Hematopoietic multipotent progenitor cell treated with erythropoietin and hydrocortisone succinate and interleukin-3 and kit ligand, for 8 days (in vitro differentiated cells): Measurements from ENCODE around the gene LMBRD1.
A peak's percentile ranks its signal among the peaks of the same experiment; 100 is the strongest.
"Not testable (repeated sequence)": the region's sequence is repeated elsewhere in the genome, so short reads cannot be mapped to it uniquely, and the experiment has no call there.

Experiments used
- DNase-seq: peaks from one replicate; pipeline ENCODE4 v3.0.0-alpha.2; 2015

LMBRD1 gene

GRCh38 chr6:69796073-69796641 is 653 bp downstream of the LMBRD1 start:
- peak; percentile 66 for DNase-seq

GRCh38 chr6:69795469-69796072 is 1.2 kb downstream of the LMBRD1 start:
- peak; percentile 41 for DNase-seq

GRCh38 chr6:69792292-69792691 is 4.5 kb downstream of the LMBRD1 start:
- no peak for DNase-seq

- no peak for DNase-seq
Measured at GRCh38 chr6:69791065-69791471, 5.7 kb downstream of the LMBRD1 start.

- no peak for DNase-seq
Measured at GRCh38 chr6:69790629-69791028, 6.2 kb downstream of the LMBRD1 start.

- DNase-seq, result no peak
Measured at GRCh38 chr6:69789578-69789977, 7.2 kb downstream of the LMBRD1 start.

- not testable (repeated sequence) for DNase-seq
Measured at GRCh38 chr6:69787436-69787835, 9.4 kb downstream of the LMBRD1 start.

GRCh38 chr6:69785697-69786096 is 11.1 kb downstream of the LMBRD1 start:
- no peak for DNase-seq

- peak; percentile 61 for DNase-seq
Measured at GRCh38 chr6:69784595-69785377, 12.0 kb downstream of the LMBRD1 start.

GRCh38 chr6:69783108-69783507 is 13.7 kb downstream of the LMBRD1 start:
- DNase-seq, result no peak

- no peak for DNase-seq
Measured at GRCh38 chr6:69780585-69781178, 16.1 kb downstream of the LMBRD1 start.

GRCh38 chr6:69775941-69776340 is 20.9 kb downstream of the LMBRD1 start:
- DNase-seq, result no peak

GRCh38 chr6:69775585-69775849 is 21.3 kb downstream of the LMBRD1 start:
- no peak for DNase-seq

GRCh38 chr6:69774740-69775584 is 21.8 kb downstream of the LMBRD1 start:
- no peak for DNase-seq

- no peak for DNase-seq
Measured at GRCh38 chr6:69771158-69771906, 25.5 kb downstream of the LMBRD1 start.

- no peak for DNase-seq
Measured at GRCh38 chr6:69768664-69769063, 28.1 kb downstream of the LMBRD1 start.

GRCh38 chr6:69763763-69764162 is 33.0 kb downstream of the LMBRD1 start:
- peak; percentile 26 for DNase-seq

- no peak for DNase-seq
Measured at GRCh38 chr6:69761853-69762252, 35.0 kb downstream of the LMBRD1 start.

GRCh38 chr6:69758214-69758613 is 38.6 kb downstream of the LMBRD1 start:
- DNase-seq, result peak; percentile 88

GRCh38 chr6:69756907-69757306 is 39.9 kb downstream of the LMBRD1 start:
- no peak for DNase-seq

- no peak for DNase-seq
Measured at GRCh38 chr6:69756366-69756765, 40.4 kb downstream of the LMBRD1 start.

GRCh38 chr6:69735027-69735426 is 61.8 kb downstream of the LMBRD1 start:
- DNase-seq, result no peak
